Right atrium auricular region (tissue), 2 donors: ENCODE results near the gene LRG1. TPM values are rescaled to one million over a fixed set of nuclear protein-coding genes. Genes with fewer than 3 reads are reported as not detected.

Experiments
- DNase-seq: peaks from one replicate; pipeline ENCODE4 v3.0.0-alpha.2; 2019; ENCODE audit warnings: low spot score
- H3K27ac ChIP-seq, 2 donors: fragments of 200-600 bp; sonication (generic); 1 replicate in 1 of 2; 2 replicates in 1 of 2; pipeline ENCODE4 v1.5.1; 2016 to 2019
- H3K27me3 ChIP-seq, 2 donors: fragments of 200-600 bp; sonication (generic); one replicate each; pipeline versions ENCODE4 v1.5.1 to v1.6.0; 2017 to 2019
- H3K36me3 ChIP-seq: fragments of 200-600 bp; sonication (generic); one replicate; pipeline ENCODE4 v1.5.1; 2016
- H3K4me1 ChIP-seq, 2 donors: fragments of 200-600 bp; sonication (generic); one replicate each; pipeline versions ENCODE4 v1.5.1 to v1.6.0; 2017 to 2019
- H3K4me3 ChIP-seq, 2 donors: fragments of 200-600 bp; sonication (generic); 1 replicate in 1 of 2; 2 replicates in 1 of 2; pipeline ENCODE4 v1.5.1; 2017 to 2019; ENCODE audit warnings: mild to moderate bottlenecking in 1 of 2, moderate library complexity in 1 of 2
- H3K9me3 ChIP-seq, 2 donors: fragments of 200-600 bp; sonication (generic); one replicate each; pipeline ENCODE4 v1.5.1; 2019
- CTCF ChIP-seq, 2 donors: fragments of 200-600 bp; sonication (generic); IDR thresholded peaks; one replicate each; pipeline ENCODE4 v1.5.1; 2019; ENCODE audit warnings: antibody characterized with exemption in 2 of 2
- total RNA-seq, 2 donors: library from RNA; depleted of rRNA; stranded (reverse); fragments of >200 nt; gene quantifications; one replicate each; pipeline ENCODE4 v1.1.0, GENCODE V29; 2016

LRG1 gene
- total RNA-seq, 2 donors from 2014 or later: 0.67 TPM; not detected in 1

- H3K9me3 ChIP-seq: no peaks in the 10 kb centered on the region
- peak; percentile 42 to 79 for TF ChIP-seq CTCF (IDR thresholded peaks at IDR 0.05)
- H3K36me3 ChIP-seq: no peaks in the 10 kb centered on the region
- no peak for DNase-seq
- no peak overlapping the region for H3K4me3 ChIP-seq
- peaks cover 0 to 29% of the 10 kb centered on the region in 2 donors for H3K4me1 ChIP-seq
- peak overlapping the region; percentile 56 to 62 for H3K27ac ChIP-seq
- H3K27me3 ChIP-seq: peaks cover 0 to 8% of the 10 kb centered on the region in 2 donors
These were observed 36.4 kb upstream of the LRG1 start for GRCh38 chr19:4576016-4576933.

- Histone ChIP-seq H3K36me3 (no peaks in the 10 kb centered on the region), H3K4me3 (no peak overlapping the region), H3K27ac (peak overlapping the region; percentile 62 to 67), H3K4me1 (peaks cover 0 to 21% of the 10 kb centered on the region in 2 donors), H3K27me3 (peaks cover 0 to 6% of the 10 kb centered on the region in 2 donors), H3K9me3 (no peaks in the 10 kb centered on the region)
- no peak for TF ChIP-seq CTCF (IDR thresholded peaks at IDR 0.05)
- DNase-seq: peak; percentile 71
These were observed 35.6 kb upstream of the LRG1 start for GRCh38 chr19:4575267-4576015.

GRCh38 chr19:4573682-4574081 lies 33.8 kb upstream of the LRG1 start:
- TF ChIP-seq CTCF (IDR thresholded peaks at IDR 0.05): no peak

GRCh38 chr19:4571305-4571917 lies 31.6 kb upstream of the LRG1 start:
- Histone ChIP-seq H3K4me3 (no peak overlapping the region), H3K4me1 (peaks cover 0 to 26% of the 10 kb centered on the region in 2 donors), H3K27ac (no peak overlapping the region), H3K9me3 (no peaks in the 10 kb centered on the region), H3K27me3 (no peaks in the 10 kb centered on the region), H3K36me3 (no peaks in the 10 kb centered on the region)
- no peak for DNase-seq
- TF ChIP-seq CTCF (IDR thresholded peaks at IDR 0.05): no peak

More at GRCh38 chr19:4573682-4574081, 33.8 kb upstream of the LRG1 start:
- no peaks in the 10 kb centered on the region for H3K36me3 ChIP-seq
- no peak for DNase-seq
- H3K27me3 ChIP-seq: no peaks in the 10 kb centered on the region
- H3K4me3 ChIP-seq: no peak overlapping the region
- peaks cover 0 to 19% of the 10 kb centered on the region in 2 donors for H3K4me1 ChIP-seq
- no peak overlapping the region for H3K27ac ChIP-seq
- no peaks in the 10 kb centered on the region for H3K9me3 ChIP-seq

- peaks cover 0 to 26% of the 10 kb centered on the region in 2 donors for H3K4me1 ChIP-seq
- no peak overlapping the region for H3K4me3 ChIP-seq
- no peak for TF ChIP-seq CTCF (IDR thresholded peaks at IDR 0.05)
- no peak overlapping the region for H3K27ac ChIP-seq
- no peak for DNase-seq
- H3K27me3 ChIP-seq: no peaks in the 10 kb centered on the region
- no peaks in the 10 kb centered on the region for H3K36me3 ChIP-seq
- no peaks in the 10 kb centered on the region for H3K9me3 ChIP-seq
These were observed 31.1 kb upstream of the LRG1 start for GRCh38 chr19:4570916-4571304.
